Measurements from ENCODE around the gene CDC20.

Gene CDC20

GRCh38 chr1:43358746-43359693, at the start of gene CDC20:
Gene CDC20, plus strand, starts transcription at chr1:43358981. Its CDS starts 235 bp downstream, at chr1:43359216.
- peak; percentile 98 for DNase-seq

- no peak for DNase-seq
Measured at GRCh38 chr1:43309405-43310025, 49.3 kb upstream of the CDC20 start.

DNA sequence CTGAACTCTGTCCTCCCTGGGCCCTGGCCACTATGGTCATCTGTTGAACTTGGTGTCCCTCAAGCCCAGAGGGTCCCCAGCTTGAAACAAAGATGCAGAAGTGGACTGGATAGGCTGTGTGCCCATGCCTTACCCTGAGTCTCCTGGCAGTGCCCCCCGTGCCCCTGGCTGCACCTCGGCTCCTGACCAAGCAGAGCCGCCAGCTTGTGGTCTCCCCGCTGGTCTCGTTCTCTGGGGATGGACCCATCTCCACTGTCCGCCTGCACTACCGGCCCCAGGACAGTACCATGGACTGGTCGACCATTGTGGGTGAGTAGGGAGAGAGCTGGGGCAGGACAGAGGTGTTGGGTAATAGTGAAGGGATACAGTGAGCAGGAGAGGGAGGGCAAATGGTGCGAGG, 47.3 kb upstream of the CDC20 start:
- DNase-seq = no peak

DNA sequence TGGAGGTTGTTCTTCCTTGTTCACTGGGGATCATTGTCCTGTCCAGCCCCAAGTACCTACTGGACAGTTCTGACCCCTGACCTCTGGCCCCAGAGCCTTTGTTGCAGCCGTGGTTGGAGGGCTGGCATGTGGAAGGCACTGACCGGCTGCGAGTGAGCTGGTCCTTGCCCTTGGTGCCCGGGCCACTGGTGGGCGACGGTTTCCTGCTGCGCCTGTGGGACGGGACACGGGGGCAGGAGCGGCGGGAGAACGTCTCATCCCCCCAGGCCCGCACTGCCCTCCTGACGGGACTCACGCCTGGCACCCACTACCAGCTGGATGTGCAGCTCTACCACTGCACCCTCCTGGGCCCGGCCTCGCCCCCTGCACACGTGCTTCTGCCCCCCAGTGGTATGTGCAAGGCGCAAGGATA, 46.6 kb upstream of the CDC20 start:
- DNase-seq = no peak

DNA sequence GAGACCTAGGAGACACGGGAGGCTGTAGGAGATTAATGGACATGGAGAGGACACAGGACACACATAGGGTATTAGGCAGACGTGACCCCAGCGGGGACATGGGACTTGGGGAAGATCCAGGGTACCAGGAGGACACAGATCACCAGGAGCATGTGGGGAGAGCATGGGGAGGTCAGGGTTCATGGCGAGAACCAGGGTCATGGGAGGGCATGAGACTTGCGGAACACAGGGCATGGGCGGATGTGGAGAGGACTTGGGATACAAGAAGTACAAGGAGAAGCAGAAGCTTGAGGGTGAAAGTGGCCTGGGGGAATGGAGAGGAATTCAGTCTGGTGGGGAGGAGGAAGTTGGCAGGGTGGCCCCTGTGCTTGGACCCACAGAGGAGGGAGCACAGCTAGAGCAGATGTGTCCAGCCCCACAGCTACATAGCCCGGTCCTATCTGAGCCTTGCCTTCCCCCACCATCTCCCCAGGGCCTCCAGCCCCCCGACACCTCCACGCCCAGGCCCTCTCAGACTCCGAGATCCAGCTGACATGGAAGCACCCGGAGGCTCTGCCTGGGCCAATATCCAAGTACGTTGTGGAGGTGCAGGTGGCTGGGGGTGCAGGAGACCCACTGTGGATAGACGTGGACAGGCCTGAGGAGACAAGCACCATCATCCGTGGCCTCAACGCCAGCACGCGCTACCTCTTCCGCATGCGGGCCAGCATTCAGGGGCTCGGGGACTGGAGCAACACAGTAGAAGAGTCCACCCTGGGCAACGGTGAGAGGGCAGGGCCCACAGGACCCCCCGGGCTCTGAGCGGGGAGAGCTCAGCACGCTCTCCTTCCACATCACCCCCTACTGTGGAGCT, 45.9 kb upstream of the CDC20 start:
- no peak for DNase-seq

- no peak for DNase-seq
Measured at GRCh38 chr1:43313771-43314170, 45.0 kb upstream of the CDC20 start.

- DNase-seq = no peak
Measured at GRCh38 chr1:43314233-43314632, 44.5 kb upstream of the CDC20 start.

DNA sequence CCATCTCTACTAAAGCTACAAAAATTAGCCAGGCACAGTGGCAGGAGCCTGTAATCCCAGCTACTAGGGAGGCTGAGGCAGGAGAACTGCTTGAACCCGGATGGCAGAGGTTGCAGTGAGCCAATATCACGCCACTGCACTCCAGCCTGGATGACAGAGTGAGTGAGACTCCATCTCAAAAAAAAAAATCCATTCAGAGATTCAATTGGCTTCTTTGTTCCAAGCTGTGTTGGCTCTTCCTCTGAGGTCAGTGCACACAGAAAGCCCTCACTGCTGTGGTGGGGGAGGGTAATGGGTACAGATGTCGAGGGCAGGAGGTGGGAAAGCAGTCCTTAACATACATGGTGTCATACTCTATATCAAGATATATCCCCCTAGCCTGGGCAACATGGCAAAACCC, 43.3 kb upstream of the CDC20 start:
- DNase-seq = no peak

- DNase-seq = no peak
Measured at GRCh38 chr1:43315963-43316737, 42.6 kb upstream of the CDC20 start.

DNA sequence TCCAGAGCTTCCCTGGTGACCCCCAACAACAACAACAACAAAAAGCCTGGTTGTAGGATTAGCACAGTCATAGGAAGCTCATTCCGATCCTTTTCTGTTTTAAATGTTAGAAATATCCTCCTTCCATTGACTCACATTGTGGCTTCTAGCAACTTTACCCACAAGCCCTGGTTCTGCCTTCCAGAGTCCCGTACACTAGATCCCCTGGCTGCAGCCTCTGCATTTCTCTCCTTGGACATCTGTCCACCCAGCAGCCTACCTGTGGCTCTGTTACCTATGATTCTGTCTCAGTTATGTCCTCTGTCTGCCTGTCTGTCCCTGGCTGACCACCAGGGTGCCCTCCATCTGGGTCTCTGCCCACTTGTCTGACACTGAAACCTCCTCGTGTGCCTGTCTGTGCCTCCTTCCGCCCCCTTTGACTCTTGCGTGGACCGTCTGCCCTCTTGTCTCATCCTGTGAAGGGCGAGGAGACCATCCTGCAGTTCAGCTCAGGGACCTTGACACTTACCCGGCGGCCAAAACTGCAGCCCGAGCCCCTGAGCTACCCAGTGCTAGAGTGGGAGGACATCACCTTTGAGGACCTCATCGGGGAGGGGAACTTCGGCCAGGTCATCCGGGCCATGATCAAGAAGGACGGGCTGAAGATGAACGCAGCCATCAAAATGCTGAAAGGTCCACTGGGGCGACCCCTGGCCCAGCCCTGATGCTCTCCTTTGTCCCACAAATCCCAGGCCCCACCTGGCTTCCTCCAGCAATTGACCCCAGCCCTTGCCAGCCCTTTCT, 41.9 kb upstream of the CDC20 start:
- no peak for DNase-seq

- DNase-seq = no peak
Measured at GRCh38 chr1:43317817-43318471, 40.8 kb upstream of the CDC20 start.

GRCh38 chr1:43318831-43319230, 40.0 kb upstream of the CDC20 start:
- no peak for DNase-seq

DNA sequence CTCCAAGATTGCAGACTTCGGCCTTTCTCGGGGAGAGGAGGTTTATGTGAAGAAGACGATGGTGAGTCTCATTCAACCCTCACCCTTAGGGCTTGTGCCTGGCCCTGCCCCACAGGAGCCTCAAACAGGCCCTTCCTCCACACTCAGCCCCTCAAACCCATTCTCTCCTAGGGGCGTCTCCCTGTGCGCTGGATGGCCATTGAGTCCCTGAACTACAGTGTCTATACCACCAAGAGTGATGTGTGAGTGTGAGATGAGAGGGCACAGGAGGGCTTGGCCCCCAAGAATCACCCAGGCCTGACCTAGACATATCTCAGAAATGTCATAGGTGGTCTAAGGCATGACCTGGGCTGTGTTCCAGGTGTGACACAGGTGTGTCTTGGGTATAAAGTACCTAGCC, 39.5 kb upstream of the CDC20 start:
- no peak for DNase-seq

DNA sequence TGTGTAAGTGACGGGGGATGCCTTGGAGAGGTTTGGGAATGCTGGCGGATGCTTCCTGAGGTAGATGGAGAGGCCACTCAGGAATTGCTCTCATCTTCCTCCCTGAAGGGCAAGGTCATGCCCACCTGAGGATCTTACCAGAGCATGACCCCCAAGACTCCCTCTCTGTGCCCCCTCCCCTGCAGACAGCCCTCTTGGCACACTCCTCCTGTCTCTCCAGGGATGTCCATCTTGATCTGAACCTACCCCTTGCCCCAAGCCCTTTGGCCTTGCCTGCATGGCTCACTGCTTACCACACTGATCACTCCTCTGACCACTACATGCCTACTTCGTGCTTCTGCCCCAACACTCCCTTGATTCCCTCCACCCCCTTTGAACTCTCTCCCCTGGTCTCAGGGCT, 39.0 kb upstream of the CDC20 start:
- DNase-seq = no peak

- DNase-seq = no peak
Measured at GRCh38 chr1:43321331-43321891, 37.4 kb upstream of the CDC20 start.

GRCh38 chr1:43322506-43322905, 36.3 kb upstream of the CDC20 start:
- DNase-seq = no peak

- no peak for DNase-seq
Measured at GRCh38 chr1:43324810-43325209, 34.0 kb upstream of the CDC20 start.

- no peak for DNase-seq
Measured at GRCh38 chr1:43325381-43325780, 33.4 kb upstream of the CDC20 start.

- DNase-seq = no peak
Measured at GRCh38 chr1:43327549-43328292, 31.1 kb upstream of the CDC20 start.
